A204.1 (cell line): Measurements from ENCODE around the gene DROSHA.
"Not testable (repeated sequence)": the region's sequence is repeated elsewhere in the genome, so short reads cannot be mapped to it uniquely, and the experiment has no call there.

Experiments used
- FAIRE-seq: peaks from 2 replicates; lab custom pipeline; 2012; peaks lifted over from hg19 to GRCh38; lab: Jason Lieb, UNC

The DROSHA gene, protein sequence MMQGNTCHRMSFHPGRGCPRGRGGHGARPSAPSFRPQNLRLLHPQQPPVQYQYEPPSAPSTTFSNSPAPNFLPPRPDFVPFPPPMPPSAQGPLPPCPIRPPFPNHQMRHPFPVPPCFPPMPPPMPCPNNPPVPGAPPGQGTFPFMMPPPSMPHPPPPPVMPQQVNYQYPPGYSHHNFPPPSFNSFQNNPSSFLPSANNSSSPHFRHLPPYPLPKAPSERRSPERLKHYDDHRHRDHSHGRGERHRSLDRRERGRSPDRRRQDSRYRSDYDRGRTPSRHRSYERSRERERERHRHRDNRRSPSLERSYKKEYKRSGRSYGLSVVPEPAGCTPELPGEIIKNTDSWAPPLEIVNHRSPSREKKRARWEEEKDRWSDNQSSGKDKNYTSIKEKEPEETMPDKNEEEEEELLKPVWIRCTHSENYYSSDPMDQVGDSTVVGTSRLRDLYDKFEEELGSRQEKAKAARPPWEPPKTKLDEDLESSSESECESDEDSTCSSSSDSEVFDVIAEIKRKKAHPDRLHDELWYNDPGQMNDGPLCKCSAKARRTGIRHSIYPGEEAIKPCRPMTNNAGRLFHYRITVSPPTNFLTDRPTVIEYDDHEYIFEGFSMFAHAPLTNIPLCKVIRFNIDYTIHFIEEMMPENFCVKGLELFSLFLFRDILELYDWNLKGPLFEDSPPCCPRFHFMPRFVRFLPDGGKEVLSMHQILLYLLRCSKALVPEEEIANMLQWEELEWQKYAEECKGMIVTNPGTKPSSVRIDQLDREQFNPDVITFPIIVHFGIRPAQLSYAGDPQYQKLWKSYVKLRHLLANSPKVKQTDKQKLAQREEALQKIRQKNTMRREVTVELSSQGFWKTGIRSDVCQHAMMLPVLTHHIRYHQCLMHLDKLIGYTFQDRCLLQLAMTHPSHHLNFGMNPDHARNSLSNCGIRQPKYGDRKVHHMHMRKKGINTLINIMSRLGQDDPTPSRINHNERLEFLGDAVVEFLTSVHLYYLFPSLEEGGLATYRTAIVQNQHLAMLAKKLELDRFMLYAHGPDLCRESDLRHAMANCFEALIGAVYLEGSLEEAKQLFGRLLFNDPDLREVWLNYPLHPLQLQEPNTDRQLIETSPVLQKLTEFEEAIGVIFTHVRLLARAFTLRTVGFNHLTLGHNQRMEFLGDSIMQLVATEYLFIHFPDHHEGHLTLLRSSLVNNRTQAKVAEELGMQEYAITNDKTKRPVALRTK (N-terminal part only)

GRCh38 chr5:31531888-31532547, at the start of gene DROSHA, which contains the start of gene C5orf22:
Gene DROSHA (minus strand): TSS chr5:31532093. CDS start chr5:31529059, 3,034 bp downstream.
Gene C5orf22 (plus strand): TSS chr5:31532301. CDS start chr5:31532393, 92 bp downstream.
- peak; percentile 94 for FAIRE-seq

DNA sequence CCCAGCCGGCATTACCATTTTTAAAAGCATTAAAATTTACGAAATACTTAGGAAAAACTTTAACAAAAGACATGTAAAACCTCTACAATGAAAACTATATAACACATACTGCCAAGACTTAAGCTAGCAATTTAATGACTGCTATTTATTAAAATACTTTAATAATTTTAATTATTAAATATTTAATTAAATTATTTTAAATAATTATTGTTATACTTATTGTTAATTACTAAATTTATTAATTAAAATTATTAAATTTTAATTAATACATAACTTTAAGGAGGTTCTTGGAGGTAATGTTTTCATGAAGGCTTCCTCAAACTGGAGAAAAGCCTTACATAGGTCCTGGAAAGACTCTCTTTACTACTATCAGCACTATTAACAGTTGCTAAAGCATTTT, 47.7 kb upstream of the DROSHA start:
- peak; percentile 90 for FAIRE-seq

GRCh38 chr5:31577438-31577837, 45.5 kb upstream of the DROSHA start:
- no peak for FAIRE-seq

DNA sequence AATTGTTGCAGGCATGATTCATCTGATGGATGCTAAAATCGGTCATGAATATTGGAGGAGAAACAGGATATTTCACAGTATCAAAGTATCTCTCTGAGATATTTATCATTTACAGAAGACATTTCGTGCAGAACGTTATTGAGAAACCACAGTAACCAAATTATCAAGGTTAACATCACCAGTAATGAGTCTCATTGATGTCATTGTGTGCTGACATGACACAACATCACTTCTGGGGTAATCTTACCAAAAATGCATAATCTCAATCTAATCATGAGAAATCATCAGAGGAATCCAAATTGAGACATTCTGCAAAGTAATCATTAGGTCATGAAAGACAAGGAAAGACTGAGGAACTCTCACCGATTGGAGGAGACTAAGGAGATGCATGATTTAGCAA, 42.9 kb upstream of the DROSHA start:
- FAIRE-seq, result no peak

GRCh38 chr5:31573494-31574142, 41.7 kb upstream of the DROSHA start:
- FAIRE-seq, result no peak

- no peak for FAIRE-seq
Observed at GRCh38 chr5:31569068-31569467, 37.2 kb upstream of the DROSHA start.

DNA sequence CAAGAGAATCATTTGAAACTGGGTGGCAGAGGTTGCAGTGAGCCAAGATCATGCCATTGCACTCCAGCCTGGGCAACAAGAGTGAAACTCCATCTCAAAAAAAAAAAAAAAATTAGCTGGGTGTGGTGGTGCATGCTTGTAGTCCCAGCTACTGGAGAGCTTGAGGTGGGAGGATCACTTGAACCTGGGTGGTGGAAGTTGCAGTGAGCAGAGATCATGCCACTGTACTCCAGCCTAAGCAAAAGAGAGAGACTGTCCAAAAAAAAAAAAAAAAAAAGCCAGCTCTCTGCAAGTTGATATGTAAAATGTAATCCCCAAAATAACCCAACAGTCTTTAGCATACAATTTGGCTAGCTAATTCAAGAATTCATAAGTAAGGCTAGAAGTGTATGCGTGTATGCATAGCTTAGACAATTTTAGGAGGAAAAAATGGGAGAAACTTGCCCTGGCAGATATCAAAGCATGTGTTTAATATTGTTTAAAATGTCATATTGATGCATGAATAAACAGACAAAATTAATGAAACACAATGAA, 36.5 kb upstream of the DROSHA start:
- no peak for FAIRE-seq

GRCh38 chr5:31566362-31566761, 34.5 kb upstream of the DROSHA start:
- FAIRE-seq, result not testable (repeated sequence)

- FAIRE-seq, result no peak
Observed at GRCh38 chr5:31563216-31563615, 31.3 kb upstream of the DROSHA start.

DNA sequence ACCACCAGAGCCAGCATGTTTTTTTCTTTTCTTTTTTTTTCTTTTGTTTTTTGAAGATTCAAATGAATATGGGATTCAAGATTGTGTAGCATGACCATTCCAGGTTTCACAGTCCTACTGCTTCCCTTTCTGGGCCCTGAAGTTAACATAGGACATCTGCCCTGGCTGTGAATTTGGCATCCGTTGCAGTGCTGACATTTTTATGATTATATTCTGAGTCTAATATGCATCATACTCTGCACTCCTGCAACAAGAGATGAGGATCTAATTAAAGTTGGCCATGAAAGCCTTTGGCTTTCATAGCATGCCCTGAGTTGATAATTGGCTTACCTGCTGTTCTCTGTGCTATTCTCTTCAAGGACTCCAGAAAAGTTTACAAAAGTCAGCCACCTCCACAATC, 30.1 kb upstream of the DROSHA start:
- FAIRE-seq, result no peak

- FAIRE-seq, result no peak
Observed at GRCh38 chr5:31559942-31560341, 28.0 kb upstream of the DROSHA start.

DNA sequence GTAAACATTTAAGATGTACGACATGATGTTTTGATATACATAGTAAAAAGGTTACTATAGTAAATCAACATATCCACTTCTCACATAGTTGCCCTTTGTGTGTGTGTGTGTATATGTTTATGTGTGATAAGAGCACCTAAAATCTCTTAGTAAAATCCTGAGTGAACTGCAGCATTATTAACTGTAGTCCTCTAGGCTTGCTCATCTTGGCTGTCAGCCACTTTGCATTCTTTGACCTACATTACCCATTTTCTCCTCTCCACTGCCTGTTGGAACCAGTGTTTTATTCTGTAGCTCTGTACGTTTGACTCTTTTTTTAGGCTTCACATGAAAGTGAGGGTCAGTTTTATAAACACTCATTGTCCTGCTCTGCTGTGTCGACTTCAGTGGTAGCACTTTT, 24.6 kb upstream of the DROSHA start:
- no peak for FAIRE-seq

GRCh38 chr5:31554552-31554951, 22.7 kb upstream of the DROSHA start:
- FAIRE-seq, result no peak

DNA sequence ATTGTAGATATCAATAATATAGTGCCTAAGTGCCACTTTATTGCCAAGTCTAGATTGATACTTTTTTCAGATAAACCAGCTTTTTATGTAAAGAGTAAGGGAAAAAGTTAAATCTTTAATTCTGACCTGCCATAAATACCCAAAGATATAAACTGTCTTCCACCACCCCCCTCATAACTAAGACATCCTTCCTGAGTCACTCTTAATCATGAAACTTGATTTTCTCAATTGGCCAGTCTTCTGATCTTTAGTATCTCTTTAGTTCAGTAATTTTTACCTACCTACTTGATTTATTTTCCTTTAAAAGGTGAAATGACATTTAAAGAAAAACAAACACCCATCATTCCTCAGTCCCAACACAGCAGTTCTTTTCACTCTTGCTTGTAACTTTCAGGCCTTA, 22.0 kb upstream of the DROSHA start:
- no peak for FAIRE-seq

DNA sequence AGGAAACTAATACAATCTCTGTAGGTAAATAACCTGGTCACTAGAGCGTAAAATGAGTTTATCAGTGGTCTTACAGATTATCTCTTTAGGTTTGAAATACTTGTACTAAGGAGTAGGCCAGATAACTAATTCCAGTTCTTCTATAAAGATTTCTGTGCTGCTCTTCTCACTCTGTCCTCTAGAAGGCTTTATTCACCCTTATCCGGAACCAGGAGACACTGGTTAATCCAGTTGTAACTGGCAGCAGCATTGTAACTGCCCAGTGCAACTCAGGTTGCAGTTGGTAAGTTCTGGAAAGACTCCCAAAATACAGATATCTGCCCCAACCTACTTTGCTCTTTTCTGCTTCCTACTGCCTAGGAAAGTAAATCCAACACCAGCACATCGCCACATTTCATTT, 20.0 kb upstream of the DROSHA start:
- no peak for FAIRE-seq

- not testable (repeated sequence) for FAIRE-seq
Observed at GRCh38 chr5:31549114-31549513, 17.2 kb upstream of the DROSHA start.

DNA sequence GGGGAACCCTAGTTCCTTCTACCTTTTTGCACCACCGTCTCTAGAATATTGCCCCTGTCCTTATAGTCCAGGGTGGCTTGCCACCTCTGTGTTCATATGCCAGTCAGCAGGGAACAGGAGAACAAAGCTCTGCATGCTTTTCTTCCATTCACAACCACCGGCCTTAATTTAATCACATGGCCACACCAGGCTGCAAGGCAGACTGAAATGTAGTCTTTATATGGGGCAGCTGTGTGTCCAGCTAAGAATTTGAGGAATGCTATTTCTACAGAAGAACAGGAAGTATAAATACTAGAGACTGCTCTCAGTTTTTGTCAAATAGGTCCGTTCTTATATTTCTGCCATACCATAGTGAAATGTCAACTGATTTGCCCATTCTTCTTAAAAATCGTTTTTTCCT, 6.0 kb upstream of the DROSHA start:
- no peak for FAIRE-seq

- FAIRE-seq, result no peak
Observed at GRCh38 chr5:31537349-31537748, 5.5 kb upstream of the DROSHA start.

- FAIRE-seq, result no peak
Observed at GRCh38 chr5:31536873-31537272, 5.0 kb upstream of the DROSHA start.

GRCh38 chr5:31534527-31535046, 2.7 kb upstream of the DROSHA start:
- FAIRE-seq, result no peak

DNA sequence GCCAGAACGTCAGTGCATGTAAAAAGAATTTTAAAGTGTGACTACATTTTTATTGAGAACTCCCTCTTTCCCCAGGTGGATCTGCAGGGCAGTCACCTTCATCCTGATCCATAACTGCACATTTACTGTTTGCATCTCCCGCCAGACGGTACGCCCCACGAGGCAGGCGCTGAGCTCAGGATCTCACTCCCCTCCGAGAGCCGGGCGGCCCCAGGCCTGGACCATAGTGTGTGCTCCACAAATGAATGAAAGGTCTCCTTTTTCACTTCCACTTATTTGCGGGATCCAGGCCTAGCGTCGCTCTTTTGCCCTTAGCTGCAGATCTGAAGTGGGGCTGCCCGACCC, 378 bp downstream of the DROSHA start:
- no peak for FAIRE-seq
